HepG2 (cell line): ENCODE results near the gene RNASE13. TPM values are rescaled to one million over a fixed set of nuclear protein-coding genes. Genes with fewer than 3 reads are reported as not detected.
A peak's percentile ranks its signal among the peaks of the same experiment; 100 is the strongest.

ENCODE experiments used
- CSRNP2 ChIP-seq: sonication (generic); formaldehyde crosslinking; conservative IDR thresholded peaks from 2 replicates; pipeline ENCODE4 v1.8.0; 2022; ENCODE audit warnings: low read depth, missing genetic modification reagents
- DR1 ChIP-seq: sonication (generic); formaldehyde crosslinking; IDR thresholded peaks from 2 replicates; pipeline ENCODE4 v1.8.0; 2021; ENCODE audit warnings: mild to moderate bottlenecking, missing genetic modification reagents, inconsistent platforms
- HMGXB3 ChIP-seq: sonication (generic); formaldehyde crosslinking; IDR thresholded peaks from 2 replicates; pipeline ENCODE4 v1.4.0; 2020; ENCODE audit warnings: missing genetic modification reagents, borderline replicate concordance
- HNF4A ChIP-seq: sonication (generic); formaldehyde crosslinking; IDR thresholded peaks from 2 replicates; pipeline ENCODE4 v1.4.0; 2020; ENCODE audit warnings: missing genetic modification reagents
- IKZF4 ChIP-seq: sonication (generic); formaldehyde crosslinking; IDR thresholded peaks from 2 replicates; pipeline ENCODE4 v1.5.1; 2020; ENCODE audit warnings: borderline replicate concordance, mild to moderate bottlenecking, low read depth, missing genetic modification reagents; ENCODE audit errors: not compliant biosample characterization
- IRF9 ChIP-seq: sonication (generic); formaldehyde crosslinking; IDR thresholded peaks from 2 replicates; pipeline ENCODE4 v1.8.0; 2022; ENCODE audit warnings: missing genetic modification reagents, mild to moderate bottlenecking, borderline replicate concordance
- KMT2A ChIP-seq: sonication (generic); formaldehyde crosslinking; IDR thresholded peaks from 2 replicates; pipeline ENCODE4 v1.4.0; 2020; ENCODE audit warnings: missing genetic modification reagents
- SMAD1 ChIP-seq: sonication (generic); formaldehyde crosslinking; IDR thresholded peaks from 2 replicates; pipeline ENCODE4 v1.4.0; 2020; ENCODE audit warnings: missing genetic modification reagents, low read depth, mild to moderate bottlenecking, borderline replicate concordance
- SP1 ChIP-seq, 2 experiments: fragments of 450-650 bp in 1 of 2; sonication (generic) in 1 of 2; formaldehyde crosslinking in 1 of 2; IDR thresholded peaks; 2 replicates each; pipeline versions ENCODE4 v1.4.0 to v1.6.1; 2016 to 2020; ENCODE audit warnings: missing genetic modification reagents in 1 of 2
- TBP ChIP-seq: sonication (generic); formaldehyde crosslinking; IDR thresholded peaks from 2 replicates; pipeline ENCODE4 v1.5.0; 2020; ENCODE audit warnings: missing genetic modification reagents
- TBX3 ChIP-seq: fragments of 450-650 bp; IDR thresholded peaks from 2 replicates; pipeline ENCODE4 v1.6.1; 2017; ENCODE audit warnings: antibody characterized with exemption, mild to moderate bottlenecking, inconsistent platforms, borderline replicate concordance
- XRCC5 ChIP-seq: fragments of 200-400 bp; formaldehyde crosslinking; optimal IDR thresholded peaks from 2 replicates; pipeline ENCODE3; 2017; ENCODE audit warnings: mild to moderate bottlenecking, low read length
- ZBTB42 ChIP-seq: sonication (generic); formaldehyde crosslinking; IDR thresholded peaks from 2 replicates; pipeline ENCODE4 v1.5.0; 2020; ENCODE audit warnings: mild to moderate bottlenecking, missing genetic modification reagents
- ZFP1 ChIP-seq: IDR thresholded peaks from 2 replicates; pipeline ENCODE4 v1.6.1; 2016
- ZNF136 ChIP-seq: sonication (generic); formaldehyde crosslinking; IDR thresholded peaks from 2 replicates; pipeline ENCODE4 v1.8.1; 2022; ENCODE audit warnings: low read depth, mild to moderate bottlenecking, moderate library complexity, missing genetic modification reagents
- ZNF44 ChIP-seq: sonication (generic); formaldehyde crosslinking; IDR thresholded peaks from 2 replicates; pipeline ENCODE4 v1.5.1; 2020; ENCODE audit warnings: mild to moderate bottlenecking, missing genetic modification reagents
- ZNF557 ChIP-seq: sonication (generic); formaldehyde crosslinking; IDR thresholded peaks from 2 replicates; pipeline ENCODE4 v1.4.0; 2020; ENCODE audit warnings: missing genetic modification reagents
- ZNF768 ChIP-seq: sonication (generic); formaldehyde crosslinking; IDR thresholded peaks from 2 replicates; pipeline ENCODE4 v1.4.0; 2020; ENCODE audit warnings: missing genetic modification reagents
- ZNF878 ChIP-seq: sonication (generic); formaldehyde crosslinking; IDR thresholded peaks from 2 replicates; pipeline ENCODE4 v1.8.1; 2023; ENCODE audit warnings: mild to moderate bottlenecking, missing genetic modification reagents, moderate library complexity
- polyA plus RNA-seq, 8 experiments: library from polyadenylated mRNA; depleted of rRNA in 3 of 8; stranded (reverse) in 7 of 8; unstranded in 1 of 8; fragments of >200 nt; fragmentation: Illumina TruSeq in 4 of 8; extraction: Trizol in 4 of 8; gene quantifications; 2 replicates each; pipeline versions ENCODE4 v1.2.1 to v1.2.3, GENCODE V29; 2011 to 2016; ENCODE audit warnings: low read depth in 4 of 8, missing spikeins in 1 of 8, mixed read lengths in 1 of 8; ENCODE audit not compliant: insufficient read depth in 1 of 8
- total RNA-seq, 5 experiments: library from RNA; depleted of rRNA; stranded (reverse); fragments of >200 nt; fragmentation: Illumina TruSeq; extraction: Trizol; gene quantifications; 2 replicates each; pipeline ENCODE4 v1.2.3, GENCODE V29; 2016; ENCODE audit warnings: low read depth in 1 of 5
- TF ChIP-seq, protein P1 (sequence below): sonication (generic); formaldehyde crosslinking; conservative IDR thresholded peaks from 2 replicates; pipeline ENCODE4 v1.4.0; 2020; ENCODE audit warnings: missing genetic modification reagents
- TF ChIP-seq, protein P2 (sequence below): sonication (generic); formaldehyde crosslinking; IDR thresholded peaks from 2 replicates; pipeline ENCODE4 v1.8.1; 2022; ENCODE audit warnings: mild to moderate bottlenecking, missing genetic modification reagents

Gene RNASE13
- total and polyA plus RNA-seq, 2 of the 13 experiments (the other 11 are each of a cell fraction or from before 2014, with no cell fraction given): 1.0 TPM; not detected in 1

- TF ChIP-seq, protein P1, sequence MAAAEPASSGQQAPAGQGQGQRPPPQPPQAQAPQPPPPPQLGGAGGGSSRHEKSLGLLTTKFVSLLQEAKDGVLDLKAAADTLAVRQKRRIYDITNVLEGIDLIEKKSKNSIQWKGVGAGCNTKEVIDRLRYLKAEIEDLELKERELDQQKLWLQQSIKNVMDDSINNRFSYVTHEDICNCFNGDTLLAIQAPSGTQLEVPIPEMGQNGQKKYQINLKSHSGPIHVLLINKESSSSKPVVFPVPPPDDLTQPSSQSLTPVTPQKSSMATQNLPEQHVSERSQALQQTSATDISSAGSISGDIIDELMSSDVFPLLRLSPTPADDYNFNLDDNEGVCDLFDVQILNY (CRISPR knock-in tag): no peak
- TF ChIP-seq HMGXB3: no peak
- no peak for TF ChIP-seq ZBTB42 (CRISPR knock-in tag)
- no peak for TF ChIP-seq ZNF136 (CRISPR knock-in tag)
- no peak; the same call in 1 of the 2 replicates for TF ChIP-seq ZNF557
- TF ChIP-seq, protein P2, sequence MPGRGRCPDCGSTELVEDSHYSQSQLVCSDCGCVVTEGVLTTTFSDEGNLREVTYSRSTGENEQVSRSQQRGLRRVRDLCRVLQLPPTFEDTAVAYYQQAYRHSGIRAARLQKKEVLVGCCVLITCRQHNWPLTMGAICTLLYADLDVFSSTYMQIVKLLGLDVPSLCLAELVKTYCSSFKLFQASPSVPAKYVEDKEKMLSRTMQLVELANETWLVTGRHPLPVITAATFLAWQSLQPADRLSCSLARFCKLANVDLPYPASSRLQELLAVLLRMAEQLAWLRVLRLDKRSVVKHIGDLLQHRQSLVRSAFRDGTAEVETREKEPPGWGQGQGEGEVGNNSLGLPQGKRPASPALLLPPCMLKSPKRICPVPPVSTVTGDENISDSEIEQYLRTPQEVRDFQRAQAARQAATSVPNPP (CRISPR knock-in tag): no peak
- TF ChIP-seq ZNF768 (CRISPR knock-in tag): no peak
- no peak for TF ChIP-seq SP1 (IDR thresholded peaks at IDR 0.05)
- TF ChIP-seq SP1 (CRISPR knock-in tag; IDR thresholded peaks at IDR 0.05): no peak
- TF ChIP-seq ZNF878 (CRISPR knock-in tag): no peak
- TF ChIP-seq CSRNP2 (CRISPR knock-in tag): no peak
- TF ChIP-seq TBP (CRISPR knock-in tag): no peak
- no peak for TF ChIP-seq ZFP1 (CRISPR knock-in tag)
- TF ChIP-seq TBX3: no peak
- no peak for TF ChIP-seq ZNF44 (CRISPR knock-in tag)
- TF ChIP-seq IRF9: no peak
- peak; percentile 5; the same call in 1 of the 2 replicates for TF ChIP-seq HNF4A
- TF ChIP-seq DR1: no peak
- peak; percentile 53 for TF ChIP-seq XRCC5
- TF ChIP-seq IKZF4 (CRISPR knock-in tag): no peak
- TF ChIP-seq KMT2A (CRISPR knock-in tag): no peak
- TF ChIP-seq SMAD1: no peak
Measured at GRCh38 chr14:21039585-21040369, 5.2 kb upstream of the RNASE13 start (continued).
